Measurements from ENCODE around the gene TRIM46. TPM values are rescaled to one million over a fixed set of nuclear protein-coding genes. Genes with fewer than 3 reads are reported as not detected.

The TRIM46 gene, protein sequence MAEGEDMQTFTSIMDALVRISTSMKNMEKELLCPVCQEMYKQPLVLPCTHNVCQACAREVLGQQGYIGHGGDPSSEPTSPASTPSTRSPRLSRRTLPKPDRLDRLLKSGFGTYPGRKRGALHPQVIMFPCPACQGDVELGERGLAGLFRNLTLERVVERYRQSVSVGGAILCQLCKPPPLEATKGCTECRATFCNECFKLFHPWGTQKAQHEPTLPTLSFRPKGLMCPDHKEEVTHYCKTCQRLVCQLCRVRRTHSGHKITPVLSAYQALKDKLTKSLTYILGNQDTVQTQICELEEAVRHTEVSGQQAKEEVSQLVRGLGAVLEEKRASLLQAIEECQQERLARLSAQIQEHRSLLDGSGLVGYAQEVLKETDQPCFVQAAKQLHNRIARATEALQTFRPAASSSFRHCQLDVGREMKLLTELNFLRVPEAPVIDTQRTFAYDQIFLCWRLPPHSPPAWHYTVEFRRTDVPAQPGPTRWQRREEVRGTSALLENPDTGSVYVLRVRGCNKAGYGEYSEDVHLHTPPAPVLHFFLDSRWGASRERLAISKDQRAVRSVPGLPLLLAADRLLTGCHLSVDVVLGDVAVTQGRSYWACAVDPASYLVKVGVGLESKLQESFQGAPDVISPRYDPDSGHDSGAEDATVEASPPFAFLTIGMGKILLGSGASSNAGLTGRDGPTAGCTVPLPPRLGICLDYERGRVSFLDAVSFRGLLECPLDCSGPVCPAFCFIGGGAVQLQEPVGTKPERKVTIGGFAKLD
- total RNA-seq (2012; rRNA removed), result 3.0 and 3.5 TPM in 2 replicates

DNA sequence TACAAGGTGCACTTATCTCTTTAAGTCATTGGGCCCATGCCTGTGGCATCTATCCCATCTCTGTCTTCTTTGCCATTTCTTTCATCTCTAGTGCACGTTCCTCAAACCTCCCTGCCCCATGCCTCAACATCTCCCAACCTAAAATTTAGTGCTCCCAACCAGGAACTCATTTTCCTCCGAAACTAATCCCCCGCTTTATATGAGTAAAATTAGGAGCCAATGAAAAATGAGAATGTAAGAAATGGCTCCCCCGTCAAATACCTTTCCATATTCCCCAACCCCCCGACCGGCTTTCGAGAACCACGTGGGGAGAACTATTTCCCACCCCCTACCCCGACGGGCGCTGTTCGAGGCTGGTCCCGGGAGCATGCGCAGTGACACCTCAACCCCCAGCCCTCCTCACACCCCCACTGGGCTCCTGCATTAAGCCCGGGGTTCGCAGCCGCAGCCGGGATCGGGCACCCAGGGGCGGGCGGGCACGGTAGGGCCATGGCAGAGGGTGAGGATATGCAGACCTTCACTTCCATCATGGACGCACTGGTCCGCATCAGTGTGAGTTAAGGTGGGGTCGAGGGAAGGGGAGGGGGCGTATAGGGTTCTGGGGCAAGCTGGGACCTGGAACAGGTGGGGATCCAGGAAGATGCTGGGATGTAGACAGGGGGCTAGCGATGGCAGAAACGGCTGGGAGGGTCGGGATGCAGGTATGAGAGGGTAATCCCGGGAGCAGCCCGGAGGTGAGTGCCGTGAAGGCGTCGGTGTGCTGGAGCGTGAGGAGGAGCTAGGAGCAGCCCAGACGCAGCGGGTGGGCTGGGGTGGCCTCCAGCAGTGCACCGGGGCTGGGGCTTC, at the start of gene TRIM46:
TSS of gene TRIM46 (plus strand) at position 372 of the 846 bp plus-strand sequence. CDS start at position 490, 118 bp downstream.
- Histone ChIP-seq H3K4me2 (ENCODE audit: low read length) (peak within 1 kb of the TSS; percentile 81), H3K9ac (ENCODE audit: low read depth, low read length) (peak within 1 kb of the TSS; percentile 97), H3K4me3 (ENCODE audit: low read length) (peak within 1 kb of the TSS; percentile 87), H3K9me3 (replicated peaks; ENCODE audit: low read length) (no peaks in the 10 kb centered on the region), H3K36me3 (ENCODE audit: insufficient read depth, low read length) (peaks cover 16% of the 10 kb centered on the region), H3K4me1 (ENCODE audit: control insufficient read depth, insufficient read depth, low read length) (peaks cover 23% of the 10 kb centered on the region), H3K27me3 (ENCODE audit: control insufficient read depth, insufficient read depth, low read length) (no peaks in the 10 kb centered on the region)

DNA sequence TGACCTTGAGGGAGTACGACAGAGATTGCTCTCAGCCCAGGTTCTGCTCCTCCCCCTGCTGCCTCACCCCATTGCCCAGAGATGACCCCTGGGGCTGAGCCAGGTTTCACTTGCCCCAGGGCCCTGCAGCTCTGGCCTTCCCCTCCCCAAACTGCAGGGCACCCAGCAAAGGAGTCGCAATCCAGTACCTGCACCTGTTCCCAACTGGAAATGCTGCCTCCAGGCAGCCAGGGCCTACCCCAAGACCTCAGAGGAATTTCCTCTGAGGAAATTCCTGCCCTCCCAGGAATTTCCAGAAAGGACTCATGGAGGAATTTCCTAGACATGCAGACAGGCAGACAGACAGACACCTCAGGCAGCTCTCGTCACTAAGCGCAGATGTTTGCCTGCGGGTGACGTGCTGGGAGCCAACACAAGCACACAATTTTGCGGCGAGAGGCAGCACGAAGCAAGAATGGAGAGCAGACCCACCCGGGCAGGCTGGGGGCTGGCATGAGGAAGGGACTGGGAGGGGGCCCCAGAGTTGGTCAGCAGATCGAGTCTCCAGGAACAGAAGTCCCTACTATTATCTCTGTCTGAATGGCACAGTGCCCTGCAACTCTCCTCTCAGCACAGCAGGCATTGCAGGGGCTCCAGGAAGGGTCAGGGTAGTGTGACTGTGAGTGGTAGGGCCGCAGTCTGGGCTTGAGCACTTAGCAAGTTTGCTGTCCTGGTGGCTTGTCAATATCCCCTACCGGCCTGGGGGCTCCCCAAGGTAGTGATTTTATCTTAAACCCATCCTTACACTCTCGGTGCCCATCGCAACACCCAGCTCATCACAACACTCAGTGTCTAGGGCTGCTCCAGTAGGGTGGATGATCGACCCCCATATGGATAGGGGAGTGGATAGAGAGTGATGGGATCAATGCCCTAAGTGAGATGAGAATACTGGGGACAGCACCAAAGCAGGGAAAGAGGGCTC, 48.9 kb upstream of the TRIM46 start:
- Histone ChIP-seq H3K27me3 (ENCODE audit: control insufficient read depth, insufficient read depth, low read length) (peaks cover 80% of the 10 kb centered on the region), H3K9me3 (replicated peaks; ENCODE audit: low read length) (no peaks in the 10 kb centered on the region), H3K4me1 (ENCODE audit: control insufficient read depth, insufficient read depth, low read length) (peaks cover 37% of the 10 kb centered on the region), H3K36me3 (ENCODE audit: insufficient read depth, low read length) (no peaks in the 10 kb centered on the region), H3K9ac (ENCODE audit: low read depth, low read length) (no peak overlapping the region), H3K4me3 (ENCODE audit: low read length) (no peak overlapping the region), H3K4me2 (ENCODE audit: low read length) (no peak overlapping the region)

DNA sequence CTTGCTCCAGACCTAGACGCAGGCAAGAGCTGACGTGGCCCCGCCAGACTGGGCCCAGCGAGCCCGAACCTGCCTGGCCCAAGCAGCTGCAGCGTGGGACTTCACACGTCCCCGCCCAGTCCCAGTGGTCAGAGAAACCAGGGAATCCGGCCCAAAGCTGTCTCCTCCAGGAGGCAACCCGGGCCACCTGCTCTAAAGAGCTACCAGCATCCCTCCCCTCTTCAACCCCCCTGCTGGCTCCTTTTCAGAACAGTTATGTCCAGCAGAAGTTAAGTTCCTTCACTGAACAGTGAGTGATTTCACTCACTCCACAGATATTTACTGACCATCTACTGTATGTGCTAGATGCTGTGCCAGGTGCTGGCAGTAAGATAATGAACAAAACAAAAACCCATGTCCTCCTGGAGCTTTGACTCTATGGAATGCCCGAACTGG, 48.1 kb upstream of the TRIM46 start:
- no peak overlapping the region for H3K9ac ChIP-seq (ENCODE audit: low read depth, low read length)
- H3K9me3 ChIP-seq (replicated peaks; ENCODE audit: low read length), result no peaks in the 10 kb centered on the region
- peaks cover 76% of the 10 kb centered on the region for H3K27me3 ChIP-seq (ENCODE audit: control insufficient read depth, insufficient read depth, low read length)
- H3K36me3 ChIP-seq (ENCODE audit: insufficient read depth, low read length), result no peaks in the 10 kb centered on the region
- H3K4me2 ChIP-seq (ENCODE audit: low read length), result no peak overlapping the region
- no peak overlapping the region for H3K4me3 ChIP-seq (ENCODE audit: low read length)
- peaks cover 40% of the 10 kb centered on the region for H3K4me1 ChIP-seq (ENCODE audit: control insufficient read depth, insufficient read depth, low read length)

DNA sequence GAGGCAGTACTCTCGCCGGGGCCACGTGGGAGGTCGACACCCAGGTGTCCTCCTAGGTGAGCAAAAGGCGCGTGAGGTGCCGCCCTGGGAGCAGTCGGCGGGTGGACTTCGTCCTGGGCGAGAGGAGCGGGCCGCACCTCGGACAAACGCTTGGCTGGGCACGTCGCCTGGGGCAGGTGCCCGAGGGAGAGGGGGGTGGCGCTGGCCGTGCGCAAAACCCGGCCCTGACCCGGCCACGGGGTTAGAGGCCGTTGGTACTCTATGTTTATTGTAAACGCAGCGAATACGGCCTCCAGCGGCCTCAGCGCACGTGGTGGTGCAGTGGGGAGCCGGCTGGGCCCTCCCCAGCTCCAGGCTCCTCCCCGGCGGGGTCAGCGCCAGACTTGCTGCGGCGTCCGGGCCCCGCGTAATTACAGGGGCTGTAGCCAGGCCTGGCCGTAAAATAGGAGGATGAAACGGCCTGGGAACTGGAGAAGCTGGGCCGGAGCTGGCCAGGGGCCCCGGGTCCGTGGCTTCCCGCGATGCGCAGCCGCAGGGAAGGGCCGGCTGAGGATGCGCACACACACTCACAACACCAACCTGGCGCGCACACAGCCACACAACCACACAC, 47.6 kb upstream of the TRIM46 start:
- Histone ChIP-seq H3K9me3 (replicated peaks; ENCODE audit: low read length) (no peaks in the 10 kb centered on the region), H3K36me3 (ENCODE audit: insufficient read depth, low read length) (no peaks in the 10 kb centered on the region), H3K27me3 (ENCODE audit: control insufficient read depth, insufficient read depth, low read length) (peaks cover 73% of the 10 kb centered on the region), H3K4me2 (ENCODE audit: low read length) (peak overlapping the region; percentile 96), H3K4me3 (ENCODE audit: low read length) (peak overlapping the region; percentile 3), H3K4me1 (ENCODE audit: control insufficient read depth, insufficient read depth, low read length) (peaks cover 40% of the 10 kb centered on the region), H3K9ac (ENCODE audit: low read depth, low read length) (no peak overlapping the region)

DNA sequence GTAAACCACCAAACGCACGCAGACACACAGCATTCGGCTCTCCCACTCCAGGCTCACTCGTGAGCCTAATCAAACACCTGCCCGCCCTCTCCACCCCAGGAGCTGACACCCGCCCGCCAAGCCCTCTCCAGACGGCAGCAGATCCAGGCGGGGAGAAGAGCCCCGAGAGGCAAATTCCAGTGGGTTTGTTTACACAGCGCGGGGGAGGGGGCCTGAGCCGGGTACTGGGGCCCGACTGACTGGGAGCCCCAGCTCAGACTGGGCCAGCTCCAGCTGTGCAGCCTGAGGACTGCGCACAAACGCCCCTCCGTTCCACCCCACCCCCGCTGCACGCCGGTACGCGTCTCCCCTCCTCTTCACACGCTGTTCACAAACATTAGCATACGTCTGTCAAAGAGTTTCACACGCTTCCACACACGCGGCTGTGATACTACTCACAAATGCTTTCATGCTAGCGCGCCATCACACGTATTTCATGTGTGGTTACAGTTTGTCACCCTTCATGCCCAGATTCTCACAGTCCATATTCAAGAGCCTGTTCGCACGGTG, 47.0 kb upstream of the TRIM46 start:
- H3K4me2 ChIP-seq (ENCODE audit: low read length), result peak overlapping the region; percentile 96
- peak overlapping the region; percentile 3 for H3K4me3 ChIP-seq (ENCODE audit: low read length)
- H3K9ac ChIP-seq (ENCODE audit: low read depth, low read length), result no peak overlapping the region
- peaks cover 40% of the 10 kb centered on the region for H3K4me1 ChIP-seq (ENCODE audit: control insufficient read depth, insufficient read depth, low read length)
- H3K9me3 ChIP-seq (replicated peaks; ENCODE audit: low read length), result no peaks in the 10 kb centered on the region
- peaks cover 70% of the 10 kb centered on the region for H3K27me3 ChIP-seq (ENCODE audit: control insufficient read depth, insufficient read depth, low read length)
- no peaks in the 10 kb centered on the region for H3K36me3 ChIP-seq (ENCODE audit: insufficient read depth, low read length)

DNA sequence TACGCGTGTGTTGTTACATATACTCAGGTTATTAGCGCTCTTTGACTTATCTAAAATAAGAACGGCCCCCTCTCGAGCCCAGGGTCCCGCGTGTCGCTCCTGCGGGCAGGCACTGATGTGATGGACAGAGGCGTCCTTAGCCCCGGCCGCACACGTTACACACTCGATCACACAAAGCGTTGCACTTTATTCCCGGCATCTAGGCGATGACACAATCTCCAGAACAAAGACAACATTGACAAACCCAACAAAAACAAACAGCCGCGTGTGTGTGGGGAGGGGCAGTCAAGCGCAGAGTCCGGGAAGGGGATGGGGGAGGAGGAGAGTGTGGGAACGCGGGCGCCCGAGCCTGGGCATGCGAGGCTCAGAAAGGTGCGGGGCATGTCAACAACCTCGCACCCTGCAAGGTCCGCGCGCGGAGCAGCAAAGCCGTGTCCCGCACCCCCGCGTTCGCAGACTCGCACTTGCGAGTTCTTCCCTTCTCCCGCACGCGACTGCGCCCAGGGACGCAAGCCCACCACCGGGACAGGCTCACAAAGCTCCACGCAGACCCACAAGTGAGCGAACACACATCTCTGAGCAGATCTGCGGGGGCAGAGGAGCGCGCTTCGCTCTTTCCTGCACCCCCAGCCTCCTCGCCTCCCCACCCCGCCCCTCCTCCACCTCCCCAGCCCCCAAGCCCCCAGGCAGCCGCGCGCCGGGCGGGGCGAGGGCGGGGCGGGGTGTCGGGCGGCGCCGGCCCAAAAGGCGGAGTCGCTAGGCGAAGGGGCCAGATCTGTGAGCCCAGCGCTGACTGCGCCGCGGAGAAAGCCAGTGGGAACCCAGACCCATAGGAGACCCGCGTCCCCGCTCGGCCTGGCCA, 46.3 kb upstream of the TRIM46 start, which contains the start of gene EFNA1:
TSS of gene EFNA1 (plus strand) at position 772 of the 862 bp plus-strand sequence. CDS start 102 bp downstream, outside the sequence.
- Histone ChIP-seq H3K4me2 (ENCODE audit: low read length) (peak within 1 kb of the TSS; percentile 96), H3K27me3 (ENCODE audit: control insufficient read depth, insufficient read depth, low read length) (peaks cover 67% of the 10 kb centered on the region), H3K4me1 (ENCODE audit: control insufficient read depth, insufficient read depth, low read length) (peaks cover 40% of the 10 kb centered on the region), H3K9ac (ENCODE audit: low read depth, low read length) (no peak within 1 kb of the TSS), H3K4me3 (ENCODE audit: low read length) (peak within 1 kb of the TSS; percentile 62), H3K9me3 (replicated peaks; ENCODE audit: low read length) (no peaks in the 10 kb centered on the region), H3K36me3 (ENCODE audit: insufficient read depth, low read length) (no peaks in the 10 kb centered on the region)

DNA sequence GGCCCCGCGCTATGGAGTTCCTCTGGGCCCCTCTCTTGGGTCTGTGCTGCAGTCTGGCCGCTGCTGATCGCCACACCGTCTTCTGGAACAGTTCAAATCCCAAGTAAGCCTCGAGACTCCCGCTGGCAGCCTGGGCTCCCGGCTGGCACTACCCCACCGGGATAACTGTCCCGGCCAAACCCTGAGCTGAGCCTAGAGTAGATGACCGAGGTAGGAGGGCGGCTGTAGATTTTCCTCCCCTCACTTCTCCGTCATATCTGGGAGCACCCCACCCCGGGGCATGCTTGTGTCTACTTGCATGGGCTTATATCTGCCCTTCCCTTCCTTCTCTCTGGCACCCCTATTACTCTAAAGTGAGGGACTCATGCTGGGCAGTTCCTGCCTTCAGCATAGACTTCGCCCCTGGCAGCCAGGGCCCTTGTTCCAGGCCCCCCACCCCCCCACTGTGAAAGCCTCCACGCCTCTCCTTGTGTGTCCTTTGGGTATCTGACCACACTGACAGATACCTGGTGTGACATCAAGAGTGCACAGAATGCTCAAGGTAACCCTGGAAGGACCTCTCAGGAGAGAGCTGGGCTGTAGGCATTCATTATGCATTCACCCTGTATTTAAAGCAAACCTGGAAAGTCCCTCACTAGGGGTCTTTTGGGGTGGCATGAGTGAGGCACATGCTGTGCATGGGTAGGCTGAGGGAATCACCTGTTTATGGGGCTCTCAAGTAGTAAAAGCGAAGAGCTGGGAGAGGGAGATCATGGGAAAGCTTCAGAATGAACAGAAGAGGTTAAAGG, 45.5 kb upstream of the TRIM46 start:
- Histone ChIP-seq H3K36me3 (ENCODE audit: insufficient read depth, low read length) (no peaks in the 10 kb centered on the region), H3K4me1 (ENCODE audit: control insufficient read depth, insufficient read depth, low read length) (peaks cover 40% of the 10 kb centered on the region), H3K27me3 (ENCODE audit: control insufficient read depth, insufficient read depth, low read length) (peaks cover 63% of the 10 kb centered on the region), H3K9me3 (replicated peaks; ENCODE audit: low read length) (no peaks in the 10 kb centered on the region), H3K9ac (ENCODE audit: low read depth, low read length) (no peak overlapping the region), H3K4me3 (ENCODE audit: low read length) (peak overlapping the region; percentile 62), H3K4me2 (ENCODE audit: low read length) (peak overlapping the region; percentile 96)

DNA sequence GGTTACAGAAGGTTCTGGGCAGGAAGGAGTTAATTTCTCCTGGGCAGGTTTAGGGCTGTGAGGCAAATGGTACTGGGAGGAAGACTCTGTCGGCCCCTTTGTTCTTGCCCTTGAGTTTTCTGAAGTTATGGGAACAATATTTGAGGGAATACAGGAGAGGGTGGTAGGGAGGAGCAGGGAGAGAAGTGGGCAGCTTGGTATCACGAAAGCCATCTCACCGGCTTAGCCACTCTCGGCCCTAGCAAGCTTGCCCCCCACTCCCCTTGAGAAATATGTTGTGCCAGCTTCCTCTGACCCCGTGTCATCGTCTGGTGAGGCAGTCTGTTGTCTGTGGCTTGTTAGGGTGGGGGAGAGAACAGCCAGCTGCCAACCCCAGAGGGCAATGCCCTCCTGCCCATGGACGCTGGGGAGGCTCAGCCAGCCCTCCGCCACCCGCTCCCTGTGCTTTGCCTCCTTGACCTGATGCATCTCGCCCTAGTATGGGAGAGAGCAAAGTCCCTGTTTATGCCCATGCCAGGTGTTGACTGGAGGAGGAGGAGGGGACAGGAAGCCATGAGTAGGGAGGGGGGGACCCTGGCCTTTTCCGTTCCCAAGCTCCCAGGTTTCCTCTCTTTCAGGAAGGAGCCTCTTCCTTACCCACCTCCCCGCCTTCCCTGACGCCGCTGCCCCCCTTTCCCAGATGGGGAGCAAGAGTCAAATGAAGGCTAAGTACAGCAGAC, 44.7 kb upstream of the TRIM46 start:
- Histone ChIP-seq H3K4me1 (ENCODE audit: control insufficient read depth, insufficient read depth, low read length) (peaks cover 40% of the 10 kb centered on the region), H3K9ac (ENCODE audit: low read depth, low read length) (no peak overlapping the region), H3K4me3 (ENCODE audit: low read length) (no peak overlapping the region), H3K36me3 (ENCODE audit: insufficient read depth, low read length) (no peaks in the 10 kb centered on the region), H3K9me3 (replicated peaks; ENCODE audit: low read length) (no peaks in the 10 kb centered on the region), H3K4me2 (ENCODE audit: low read length) (no peak overlapping the region), H3K27me3 (ENCODE audit: control insufficient read depth, insufficient read depth, low read length) (peaks cover 58% of the 10 kb centered on the region)
